ENCODE measurements around the gene CNR1.
A peak's percentile ranks its signal among the peaks of the same experiment; 100 is the strongest.

CNR1 gene

DNA sequence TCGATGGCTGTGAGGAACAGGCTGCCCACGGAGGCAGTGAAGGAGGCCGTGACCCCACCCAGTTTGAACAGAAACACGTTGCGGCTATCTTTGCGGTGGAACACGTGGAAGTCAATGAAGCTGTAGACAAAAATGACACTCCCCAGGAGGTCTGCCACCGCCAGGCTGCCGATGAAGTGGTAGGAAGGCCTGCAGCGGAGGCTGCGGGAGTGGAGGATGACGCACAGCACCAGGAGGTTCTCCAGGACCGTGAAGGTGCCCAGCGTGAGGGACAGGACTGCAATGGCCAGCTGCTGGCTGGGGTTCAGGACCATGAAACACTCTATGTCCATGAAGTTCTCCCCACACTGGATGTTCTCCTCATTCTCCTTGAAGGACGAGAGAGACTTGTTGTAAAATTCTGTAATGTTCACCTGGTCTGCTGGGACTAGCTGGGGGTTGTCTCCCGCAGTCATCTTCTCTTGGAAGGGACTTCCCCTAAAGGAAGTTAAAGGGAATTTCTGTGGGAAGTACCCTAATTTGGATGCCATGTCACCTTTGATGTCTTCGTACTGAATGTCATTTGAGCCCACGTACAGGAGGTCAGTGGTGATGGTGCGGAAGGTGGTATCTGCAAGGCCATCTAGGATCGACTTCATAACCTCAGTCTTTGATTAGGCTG, 21.4 kb downstream of the CNR1 start:
- no peak for FAIRE-seq
- DNase-seq (ENCODE audit: extremely low spot score, insufficient read length, low read depth), result no peak

DNA sequence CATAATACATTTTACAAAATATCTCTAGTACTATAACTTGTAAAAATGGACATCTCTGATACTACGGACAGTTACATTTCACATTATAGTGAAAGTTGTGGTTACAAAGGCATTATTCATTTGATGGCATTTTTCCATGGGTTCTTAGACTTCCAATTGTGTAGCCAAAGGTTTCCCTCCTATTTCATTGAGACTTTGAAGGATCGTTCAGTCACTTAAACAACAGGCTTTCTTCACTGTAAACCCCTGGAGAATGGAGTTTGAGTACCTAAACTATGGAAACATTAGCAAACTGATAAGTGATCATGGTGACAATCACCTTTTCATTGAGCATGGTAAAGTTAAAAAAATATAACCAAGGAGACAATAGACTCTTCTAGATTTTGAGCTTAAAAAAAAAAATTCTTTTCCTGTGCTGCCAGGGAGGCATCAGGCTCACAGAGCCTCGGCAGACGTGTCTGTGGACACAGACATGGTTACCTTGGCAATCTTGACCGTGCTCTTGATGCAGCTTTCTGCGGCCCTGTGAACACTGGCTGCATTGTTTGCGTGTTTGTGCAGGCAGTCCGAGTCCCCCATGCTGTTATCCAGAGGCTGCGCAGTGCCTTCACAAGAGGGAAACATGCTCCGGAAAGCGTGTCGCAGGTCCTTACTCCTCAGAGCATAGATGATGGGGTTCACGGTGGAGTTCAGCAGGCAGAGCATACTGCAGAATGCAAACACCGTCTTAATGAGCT, 22.6 kb downstream of the CNR1 start:
- DNase-seq (ENCODE audit: extremely low spot score, insufficient read length, low read depth) (no peak), FAIRE-seq (no peak)

DNA sequence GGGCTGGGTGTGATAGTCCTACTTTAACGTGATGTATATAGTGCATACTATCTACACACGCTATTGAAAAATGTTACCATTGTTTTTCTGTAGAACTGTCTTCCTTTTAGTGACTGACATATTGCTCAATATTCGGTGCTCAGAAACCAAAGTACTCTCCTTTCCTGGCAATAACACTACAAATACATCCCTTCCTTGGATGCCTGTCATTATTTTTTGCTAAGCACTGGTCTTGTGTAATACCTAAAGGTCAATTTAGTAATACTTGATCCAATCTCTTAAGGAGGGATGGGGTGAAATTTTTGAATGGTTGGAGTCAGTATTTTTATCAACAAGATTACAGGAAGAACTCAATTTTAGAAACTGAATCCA, 23.9 kb downstream of the CNR1 start:
- DNase-seq (ENCODE audit: extremely low spot score, insufficient read length, low read depth) (no peak), FAIRE-seq (no peak)

DNA sequence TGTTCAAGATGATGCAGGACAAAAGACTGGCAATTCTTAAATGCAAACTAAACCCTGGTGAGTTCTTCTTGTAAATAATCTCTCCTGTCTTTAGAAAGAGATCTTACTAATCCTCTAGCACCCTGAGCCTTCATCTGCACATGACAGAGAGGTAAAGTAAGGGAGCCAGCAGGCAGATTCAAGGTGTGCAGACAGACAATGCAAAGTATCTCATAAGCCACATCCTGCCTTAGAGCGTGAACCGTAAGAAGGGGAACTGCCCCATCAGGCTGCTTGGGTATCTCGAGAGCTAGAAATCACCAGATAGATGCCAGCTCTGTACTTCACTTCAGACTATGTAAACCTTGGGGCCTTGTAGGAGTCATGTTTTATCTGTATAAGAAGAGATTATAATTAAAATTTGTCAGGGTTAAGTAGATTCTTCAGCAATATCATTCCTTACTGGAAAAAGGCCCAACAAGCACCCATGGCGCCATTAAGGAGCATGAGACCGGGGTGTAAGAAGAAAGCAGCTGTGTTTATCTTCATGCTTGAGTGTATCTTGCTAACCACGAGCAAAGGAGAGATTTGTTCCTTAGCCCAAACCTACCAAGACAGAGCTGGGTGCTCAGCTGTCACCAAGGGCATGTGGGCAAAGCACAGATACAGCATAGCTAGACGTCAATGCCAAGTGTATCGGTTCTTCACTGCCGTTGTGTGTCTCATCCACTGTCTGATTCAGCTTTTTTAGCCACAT, 24.4 kb downstream of the CNR1 start:
- FAIRE-seq (peak; percentile 93), DNase-seq (ENCODE audit: extremely low spot score, insufficient read length, low read depth) (no peak)

DNA sequence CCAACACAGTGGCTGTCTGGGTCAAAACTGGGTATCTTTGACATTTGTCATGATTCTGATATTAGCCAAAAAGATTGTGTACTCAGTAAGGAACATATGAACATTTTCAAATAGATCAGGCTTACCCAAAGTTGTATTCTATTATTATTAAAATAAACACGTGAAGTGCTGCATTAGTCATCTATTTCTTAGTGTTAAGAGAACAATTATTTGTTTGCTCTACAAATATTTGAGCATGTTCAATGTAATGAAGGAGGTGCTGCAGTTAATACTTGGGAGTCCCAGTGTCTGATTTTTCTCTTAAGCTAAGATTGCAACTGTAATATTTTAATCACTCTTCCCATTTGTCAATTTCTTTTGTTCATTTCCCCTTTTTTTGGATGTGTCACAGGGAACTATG, 28.2 kb downstream of the CNR1 start:
- FAIRE-seq, result no peak

DNA sequence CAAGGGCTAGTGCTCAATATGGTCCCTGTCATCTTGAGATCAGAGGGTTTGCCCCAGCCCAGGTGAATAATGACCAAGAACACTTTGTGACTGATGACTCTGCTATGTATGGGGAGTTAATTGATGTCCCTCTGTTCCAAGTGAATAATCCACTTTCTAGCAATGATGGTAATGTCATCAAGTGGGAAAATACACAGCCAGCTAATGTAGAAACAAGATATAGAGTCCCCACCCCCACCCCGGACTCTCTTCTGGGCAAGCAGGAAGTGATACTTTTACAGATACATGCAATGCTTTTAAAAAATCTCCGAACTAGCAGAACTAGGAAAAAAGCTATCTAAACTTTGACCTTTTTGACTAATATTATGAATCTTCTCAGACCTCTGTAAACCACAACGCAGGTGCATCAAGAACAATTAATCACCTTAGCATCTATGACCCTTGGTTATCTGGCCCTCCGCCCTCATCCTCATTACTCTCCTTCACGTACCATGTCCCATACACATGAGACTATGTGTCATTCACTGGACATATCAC, 30.5 kb downstream of the CNR1 start:
- peak; percentile 85 for FAIRE-seq
- no peak for DNase-seq (ENCODE audit: extremely low spot score, insufficient read length, low read depth)

More for the DNA sequence above, 28.2 kb downstream of the CNR1 start:
- DNase-seq (ENCODE audit: extremely low spot score, insufficient read length, low read depth), result no peak

DNA sequence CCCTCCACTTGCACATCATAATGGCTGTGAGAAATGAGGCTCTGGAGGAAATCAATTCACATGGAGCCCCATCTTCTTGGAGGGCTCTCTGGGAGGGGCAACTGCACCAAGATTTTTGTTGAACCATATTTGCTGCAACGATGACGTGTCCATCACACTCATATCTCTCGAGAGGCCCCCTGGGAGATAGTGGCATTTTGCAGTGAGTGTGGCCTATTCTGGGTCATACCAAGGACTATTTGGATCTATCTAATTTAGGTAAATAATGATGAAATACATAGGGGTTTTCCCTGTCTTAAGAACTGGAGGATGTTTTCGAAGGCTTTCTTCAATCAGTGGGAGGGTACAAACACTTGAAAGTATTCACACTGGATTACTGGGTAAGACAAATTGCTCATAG, 31.6 kb downstream of the CNR1 start:
- FAIRE-seq, result no peak
- DNase-seq (ENCODE audit: extremely low spot score, insufficient read length, low read depth), result no peak

DNA sequence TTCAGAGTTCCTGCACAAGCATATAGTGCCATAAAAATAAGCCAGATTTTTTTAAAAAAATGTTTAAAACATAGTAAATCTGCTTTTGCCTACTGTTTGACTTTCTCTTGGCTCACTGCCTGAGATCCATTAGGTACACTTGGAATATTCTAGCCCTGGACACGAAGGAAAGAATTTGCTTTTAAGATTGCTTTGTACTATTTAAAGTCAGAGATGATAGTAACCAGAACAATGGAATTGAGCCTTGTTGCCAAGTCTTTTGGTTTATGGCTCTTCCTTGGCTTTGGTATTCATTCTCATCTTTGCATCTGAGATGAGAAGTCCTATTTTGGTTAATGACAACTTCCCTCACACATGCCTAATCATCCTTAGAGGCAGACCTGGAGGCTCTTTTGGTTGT, 32.4 kb downstream of the CNR1 start:
- no peak for DNase-seq (ENCODE audit: extremely low spot score, insufficient read length, low read depth)
- no peak for FAIRE-seq

DNA sequence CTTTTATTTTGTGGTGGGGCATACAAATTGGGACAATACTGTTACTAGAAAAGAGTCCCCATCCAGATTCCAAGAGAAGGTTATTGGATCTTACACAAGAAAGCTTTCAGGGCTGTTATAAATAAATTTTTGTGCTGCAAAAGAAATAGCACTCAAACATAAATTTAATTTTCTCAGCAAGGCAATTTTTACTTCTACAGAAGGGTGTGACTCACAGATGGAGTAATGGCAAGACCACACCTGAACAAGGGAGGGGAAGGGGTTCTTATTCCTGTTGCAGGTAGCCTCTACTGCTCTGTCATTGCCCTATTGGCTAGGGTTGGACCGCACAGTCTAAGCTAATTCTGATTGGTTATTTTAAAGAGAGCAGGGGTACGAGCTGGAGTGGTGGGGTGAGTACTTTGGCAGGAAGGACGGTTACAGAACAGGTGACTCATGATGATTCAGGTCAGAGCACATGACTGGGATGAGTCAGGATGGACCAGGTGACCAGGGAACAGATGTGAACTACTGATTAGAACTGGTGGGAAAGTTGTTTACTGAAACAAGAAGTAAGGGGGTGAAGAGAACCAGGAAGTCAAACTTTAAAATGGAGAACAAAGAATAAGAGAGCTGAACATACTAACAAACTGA, 41.1 kb downstream of the CNR1 start:
- DNase-seq (ENCODE audit: extremely low spot score, insufficient read length, low read depth) (no peak), FAIRE-seq (no peak)

DNA sequence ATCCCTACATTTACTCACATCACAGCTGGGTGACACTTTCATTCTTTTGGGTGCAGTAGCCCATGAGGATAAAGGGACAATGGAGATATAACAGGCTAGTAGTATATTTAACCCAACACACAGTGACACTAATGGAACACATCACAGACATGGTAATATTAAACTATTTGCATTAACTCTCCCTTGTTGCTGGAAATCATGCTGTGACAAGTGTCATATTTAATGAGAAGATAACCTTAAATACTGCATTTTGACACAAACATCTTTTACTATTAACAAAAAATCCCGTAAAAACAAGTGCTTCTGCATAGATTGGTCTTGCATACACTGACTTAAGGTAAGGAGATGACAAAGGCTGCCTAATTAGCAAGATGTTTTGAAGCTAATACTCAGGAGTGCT, 45.5 kb downstream of the CNR1 start:
- DNase-seq (ENCODE audit: extremely low spot score, insufficient read length, low read depth) (no peak), FAIRE-seq (no peak)

DNA sequence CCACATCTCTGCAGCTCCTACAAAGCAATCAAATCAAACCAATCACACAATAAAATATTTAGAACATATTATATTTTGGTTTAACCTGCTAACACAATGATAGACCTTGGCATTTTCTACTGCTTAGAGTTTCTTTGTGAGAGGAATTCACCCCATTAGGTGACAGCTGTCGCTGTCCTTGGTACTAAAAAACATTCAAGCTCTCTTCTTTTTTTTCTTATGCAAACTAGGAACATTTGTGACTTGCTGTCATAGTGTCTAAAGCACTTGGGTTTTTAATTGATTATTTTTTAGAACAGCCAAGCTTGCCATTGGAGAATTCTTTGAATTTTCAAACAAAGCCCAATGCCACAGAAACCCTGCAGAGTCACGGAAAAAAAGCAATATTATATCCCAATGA, 46.4 kb downstream of the CNR1 start:
- no peak for FAIRE-seq
- DNase-seq (ENCODE audit: extremely low spot score, insufficient read length, low read depth), result no peak

DNA sequence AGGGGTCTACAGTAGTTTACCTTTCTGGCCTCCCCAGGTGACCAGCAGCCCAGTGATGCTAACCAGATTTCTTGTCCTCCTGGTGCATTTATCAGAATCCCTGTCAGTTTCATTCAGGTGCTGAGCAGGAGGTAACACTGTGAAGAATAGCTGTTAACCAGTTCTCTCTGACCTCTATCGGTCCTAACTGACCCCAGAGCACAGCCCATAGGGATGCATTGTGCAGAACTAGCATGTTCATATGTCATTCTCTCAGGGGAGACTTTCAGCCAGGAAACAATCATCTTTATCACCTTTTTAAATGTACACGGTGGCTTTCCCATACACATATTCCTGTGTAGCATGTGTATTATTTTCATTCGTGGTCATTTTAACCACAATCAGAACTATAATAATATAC, 49.9 kb downstream of the CNR1 start:
- FAIRE-seq (no peak), DNase-seq (ENCODE audit: extremely low spot score, insufficient read length, low read depth) (no peak)

DNA sequence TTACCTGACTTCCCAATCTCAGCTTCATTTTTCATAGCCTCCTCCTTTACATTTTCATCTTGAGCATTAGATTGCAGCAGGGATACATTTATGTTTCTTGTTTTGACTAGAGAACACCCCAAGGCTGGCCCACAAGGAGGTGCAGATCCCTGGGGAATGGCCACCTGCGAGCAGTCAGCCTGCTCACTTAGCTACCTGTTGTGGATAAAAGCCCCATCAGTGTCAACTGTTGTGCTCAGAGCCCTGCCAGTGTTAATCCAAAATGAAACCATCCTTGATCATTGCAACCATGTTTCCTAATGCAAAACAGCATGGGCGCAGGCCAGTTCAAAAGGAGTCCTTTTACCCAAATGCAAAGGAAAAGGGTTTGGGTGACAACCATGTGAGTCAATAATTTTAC, 50.8 kb downstream of the CNR1 start:
- DNase-seq (ENCODE audit: extremely low spot score, insufficient read length, low read depth), result no peak
- no peak for FAIRE-seq

DNA sequence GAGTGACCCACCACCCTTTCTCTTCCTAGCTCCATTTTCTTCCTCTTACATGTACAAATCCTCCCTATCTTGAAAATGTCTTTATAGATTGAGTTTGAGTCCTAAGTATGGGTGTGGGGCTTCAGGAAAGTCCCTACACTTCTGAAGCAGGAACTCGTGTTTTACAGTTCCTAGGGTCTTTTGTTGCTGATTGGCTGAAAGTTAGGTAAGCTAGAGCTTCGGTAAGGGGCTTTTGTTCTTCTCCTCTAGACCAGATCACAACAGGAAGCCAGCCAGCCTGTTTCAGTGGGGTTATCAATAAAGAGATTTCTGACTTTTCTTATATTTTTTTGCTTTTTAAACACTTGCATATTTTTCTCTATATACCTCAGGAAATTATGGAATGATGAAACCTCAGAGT, 51.3 kb downstream of the CNR1 start:
- FAIRE-seq (no peak), DNase-seq (ENCODE audit: extremely low spot score, insufficient read length, low read depth) (no peak)

DNA sequence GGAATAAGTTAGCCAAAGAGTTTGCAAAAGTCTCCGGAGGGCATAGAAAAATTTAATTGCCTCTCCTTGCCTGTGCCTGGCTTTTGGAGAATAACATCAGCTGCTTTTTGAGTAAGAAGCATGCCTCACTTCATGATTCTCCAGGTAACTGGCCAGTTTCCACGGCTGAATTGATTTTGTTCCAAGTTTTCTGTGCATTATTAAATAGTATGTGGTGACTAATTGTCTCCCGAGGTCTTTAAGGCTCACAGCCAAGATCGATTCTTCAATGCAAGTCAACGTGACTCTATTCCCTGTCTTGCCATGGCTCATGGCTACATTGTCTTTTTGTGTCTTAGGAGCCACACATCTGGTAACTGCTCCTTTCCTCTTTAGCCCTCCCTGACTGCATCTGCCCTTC, 54.2 kb downstream of the CNR1 start:
- no peak for DNase-seq (ENCODE audit: extremely low spot score, insufficient read length, low read depth)
- FAIRE-seq, result no peak

DNA sequence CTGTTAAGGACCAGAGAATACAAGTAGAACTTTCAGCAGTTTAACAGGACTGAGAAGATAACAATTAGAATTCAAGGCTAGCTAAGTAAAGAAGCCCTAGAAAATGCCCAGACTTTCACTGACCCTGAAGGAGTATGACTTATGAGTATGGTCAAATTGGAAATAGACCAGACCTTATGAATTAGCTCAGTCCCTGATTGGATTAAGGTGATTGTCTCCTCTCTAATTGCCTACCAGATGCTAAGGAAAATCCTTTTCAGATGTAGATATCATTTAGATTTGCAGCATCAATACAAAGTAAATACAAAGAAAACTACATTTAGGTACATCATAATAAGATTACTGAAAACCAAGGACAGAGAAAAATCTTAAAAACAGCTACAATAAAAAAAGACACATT, 58.9 kb downstream of the CNR1 start:
- no peak for DNase-seq (ENCODE audit: extremely low spot score, insufficient read length, low read depth)
- no peak for FAIRE-seq

DNA sequence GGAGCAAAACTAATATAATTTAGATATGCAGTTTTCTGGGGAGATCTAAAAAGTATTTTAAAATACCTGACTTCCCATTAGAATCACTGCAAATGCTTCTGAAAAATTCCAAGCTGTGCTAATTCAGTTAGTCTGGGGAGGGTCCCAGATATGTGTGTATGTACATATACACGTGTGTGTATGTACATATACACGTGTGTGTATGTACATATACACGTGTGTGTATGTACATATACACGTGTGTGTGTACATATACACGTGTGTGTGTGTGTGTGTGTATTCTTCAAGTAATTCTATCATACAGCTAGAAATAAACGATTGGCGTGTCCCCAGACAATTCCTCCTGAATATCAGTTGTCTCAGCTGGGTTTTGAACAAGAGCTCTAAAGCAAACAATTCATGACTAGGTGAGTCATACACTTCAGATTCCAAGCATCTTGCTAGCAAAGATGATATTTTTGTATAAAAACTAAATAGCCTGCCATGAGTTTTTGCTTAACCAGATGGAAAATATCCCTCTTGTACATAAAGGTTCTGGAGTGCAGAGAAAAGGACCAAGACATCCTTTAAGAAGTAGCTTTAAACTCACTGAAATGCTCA, 60.3 kb downstream of the CNR1 start:
- FAIRE-seq (no peak), DNase-seq (ENCODE audit: extremely low spot score, insufficient read length, low read depth) (no peak)
